Esophagus squamous epithelium (tissue), 4 donors: Measurements from ENCODE around the gene TRNAU1AP.

Experiments
- POLR2A ChIP-seq, 4 donors: fragments of 450-650 bp; IDR thresholded peaks; one replicate each; pipeline ENCODE4 v1.6.1; 2017; ENCODE audit warnings: antibody characterized with exemption in 4 of 4, mild to moderate bottlenecking in 4 of 4, moderate library complexity in 3 of 4
- TF ChIP-seq, protein P1 (sequence below), 6 experiments: fragments of 450-650 bp in 4 of 6; fragments of 200-600 bp in 2 of 6; sonication (generic) in 2 of 6; IDR thresholded peaks; one replicate each; pipeline ENCODE4 v1.5.1; 2016 to 2019; ENCODE audit warnings: antibody characterized with exemption in 6 of 6, mild to moderate bottlenecking in 4 of 6, moderate library complexity in 4 of 6

DNA sequence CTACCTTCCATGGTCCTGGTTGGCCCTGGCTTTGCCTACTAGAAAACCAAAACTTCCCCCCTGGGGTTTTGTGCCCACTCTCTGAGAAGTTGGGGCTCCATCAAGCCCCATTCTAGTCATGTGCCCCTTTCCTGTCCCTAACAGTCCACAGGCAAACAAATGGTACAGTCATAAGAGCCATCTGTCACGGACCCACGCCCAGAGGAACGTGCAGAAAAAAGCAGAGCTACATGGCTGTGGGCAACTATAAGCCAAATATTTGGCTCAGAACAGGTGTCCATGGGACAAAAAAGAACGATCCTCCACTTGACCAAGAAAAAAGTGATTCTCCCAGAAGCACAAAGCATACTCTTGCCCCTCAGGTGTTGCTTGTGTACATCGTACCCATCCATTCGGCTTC is 14.6 kb upstream of the TRNAU1AP start:
- no peak for TF ChIP-seq POLR2A (IDR thresholded peaks at IDR 0.05)
- TF ChIP-seq, protein P1, sequence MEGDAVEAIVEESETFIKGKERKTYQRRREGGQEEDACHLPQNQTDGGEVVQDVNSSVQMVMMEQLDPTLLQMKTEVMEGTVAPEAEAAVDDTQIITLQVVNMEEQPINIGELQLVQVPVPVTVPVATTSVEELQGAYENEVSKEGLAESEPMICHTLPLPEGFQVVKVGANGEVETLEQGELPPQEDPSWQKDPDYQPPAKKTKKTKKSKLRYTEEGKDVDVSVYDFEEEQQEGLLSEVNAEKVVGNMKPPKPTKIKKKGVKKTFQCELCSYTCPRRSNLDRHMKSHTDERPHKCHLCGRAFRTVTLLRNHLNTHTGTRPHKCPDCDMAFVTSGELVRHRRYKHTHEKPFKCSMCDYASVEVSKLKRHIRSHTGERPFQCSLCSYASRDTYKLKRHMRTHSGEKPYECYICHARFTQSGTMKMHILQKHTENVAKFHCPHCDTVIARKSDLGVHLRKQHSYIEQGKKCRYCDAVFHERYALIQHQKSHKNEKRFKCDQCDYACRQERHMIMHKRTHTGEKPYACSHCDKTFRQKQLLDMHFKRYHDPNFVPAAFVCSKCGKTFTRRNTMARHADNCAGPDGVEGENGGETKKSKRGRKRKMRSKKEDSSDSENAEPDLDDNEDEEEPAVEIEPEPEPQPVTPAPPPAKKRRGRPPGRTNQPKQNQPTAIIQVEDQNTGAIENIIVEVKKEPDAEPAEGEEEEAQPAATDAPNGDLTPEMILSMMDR (IDR thresholded peaks at IDR 0.05): no peak
